Adrenal gland (tissue), 5 donors: ENCODE results near the gene ATP9A.

ENCODE experiments used
- POLR2A ChIP-seq, 2 donors: fragments of 450-650 bp; IDR thresholded peaks; one replicate each; pipeline ENCODE4 v1.6.1; 2017; ENCODE audit warnings: antibody characterized with exemption in 2 of 2, mild to moderate bottlenecking in 2 of 2, moderate library complexity in 1 of 2
- TF ChIP-seq, protein P1 (sequence below), 6 experiments: fragments of 450-650 bp in 4 of 6; fragments of 200-600 bp in 2 of 6; sonication (generic) in 1 of 6; IDR thresholded peaks; 1 replicate in 5 of 6; 2 replicates in 1 of 6; pipeline versions ENCODE4 v1.5.1 to v1.8.0; 2016 to 2021; ENCODE audit warnings: antibody characterized with exemption in 6 of 6, mild to moderate bottlenecking in 2 of 6, moderate library complexity in 1 of 6
- donor health status: DM: no; HTN: no; CAD: no.

DNA sequence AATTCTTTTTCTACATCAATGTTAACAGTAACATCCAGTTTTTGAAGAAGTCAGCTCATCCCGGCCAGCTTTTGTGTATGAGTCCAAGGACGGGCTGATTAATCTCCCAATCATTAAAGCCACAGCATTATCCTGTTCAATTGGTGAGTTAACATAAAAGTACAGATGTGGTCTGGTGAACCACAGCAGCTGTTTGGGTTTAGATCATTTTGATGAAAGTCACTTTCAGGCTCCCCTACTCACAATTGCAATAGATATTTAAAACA, 156.6 kb downstream of the ATP9A start:
- TF ChIP-seq, protein P1, sequence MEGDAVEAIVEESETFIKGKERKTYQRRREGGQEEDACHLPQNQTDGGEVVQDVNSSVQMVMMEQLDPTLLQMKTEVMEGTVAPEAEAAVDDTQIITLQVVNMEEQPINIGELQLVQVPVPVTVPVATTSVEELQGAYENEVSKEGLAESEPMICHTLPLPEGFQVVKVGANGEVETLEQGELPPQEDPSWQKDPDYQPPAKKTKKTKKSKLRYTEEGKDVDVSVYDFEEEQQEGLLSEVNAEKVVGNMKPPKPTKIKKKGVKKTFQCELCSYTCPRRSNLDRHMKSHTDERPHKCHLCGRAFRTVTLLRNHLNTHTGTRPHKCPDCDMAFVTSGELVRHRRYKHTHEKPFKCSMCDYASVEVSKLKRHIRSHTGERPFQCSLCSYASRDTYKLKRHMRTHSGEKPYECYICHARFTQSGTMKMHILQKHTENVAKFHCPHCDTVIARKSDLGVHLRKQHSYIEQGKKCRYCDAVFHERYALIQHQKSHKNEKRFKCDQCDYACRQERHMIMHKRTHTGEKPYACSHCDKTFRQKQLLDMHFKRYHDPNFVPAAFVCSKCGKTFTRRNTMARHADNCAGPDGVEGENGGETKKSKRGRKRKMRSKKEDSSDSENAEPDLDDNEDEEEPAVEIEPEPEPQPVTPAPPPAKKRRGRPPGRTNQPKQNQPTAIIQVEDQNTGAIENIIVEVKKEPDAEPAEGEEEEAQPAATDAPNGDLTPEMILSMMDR (IDR thresholded peaks at IDR 0.05): no peak
- TF ChIP-seq POLR2A (IDR thresholded peaks at IDR 0.05): no peak
